ENCODE data around the gene PTPRK.

The PTPRK gene

DNA sequence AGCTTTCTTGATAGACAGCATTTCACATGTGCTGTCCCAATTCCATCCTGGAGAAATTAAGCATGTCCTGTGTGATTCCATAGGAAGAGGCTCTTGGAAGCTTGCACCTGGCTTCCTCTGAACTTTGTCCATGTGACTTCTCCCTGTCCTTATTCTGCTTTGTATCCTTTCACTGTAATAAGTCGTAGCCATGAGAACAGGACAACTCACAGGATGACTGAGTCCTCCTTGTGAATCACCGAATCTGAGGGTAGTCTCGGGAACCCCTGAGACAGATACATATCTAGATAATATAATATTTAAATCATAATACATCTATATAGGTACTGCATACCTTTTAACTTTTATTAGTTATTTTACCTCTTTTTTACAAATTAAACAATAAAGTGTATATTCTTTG lies 462.9 kb downstream of the PTPRK start:
- TF ChIP-seq EGR1 (IDR thresholded peaks at IDR 0.05) (no peak), TCF12 (IDR thresholded peaks at IDR 0.05; ENCODE audit: low read depth) (no peak), CREB1 (IDR thresholded peaks at IDR 0.05; ENCODE audit: low read depth) (no peak), EP300 (IDR thresholded peaks at IDR 0.05; ENCODE audit: borderline replicate concordance) (no peak), ZBTB7A (IDR thresholded peaks at IDR 0.05; ENCODE audit: low read depth) (no peak), YY1 (IDR thresholded peaks at IDR 0.05; ENCODE audit: low read depth) (no peak), FOXM1 (IDR thresholded peaks at IDR 0.05; ENCODE audit: borderline replicate concordance, low read depth) (no peak), CEBPB (IDR thresholded peaks at IDR 0.05) (no peak)

DNA sequence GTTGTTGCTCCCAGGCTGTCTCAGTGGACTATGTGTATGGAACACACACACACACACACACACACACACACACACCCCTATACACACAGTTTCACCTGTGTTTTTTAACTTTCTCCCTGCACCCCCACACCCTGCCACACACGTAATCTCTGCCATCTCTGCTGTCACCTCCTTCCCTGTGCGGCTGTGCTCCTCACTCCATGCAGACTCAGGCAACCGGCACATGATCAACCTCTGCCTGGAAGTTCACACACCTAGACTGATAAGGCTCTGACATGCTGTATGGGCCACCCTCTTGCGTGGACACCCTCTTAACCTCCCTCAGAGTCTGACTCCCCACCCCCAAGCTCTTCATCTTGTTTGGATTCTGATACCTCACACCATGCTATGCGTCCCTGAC lies 467.3 kb downstream of the PTPRK start:
- no peak for TF ChIP-seq FOXM1 (IDR thresholded peaks at IDR 0.05; ENCODE audit: borderline replicate concordance, low read depth)
- TF ChIP-seq, protein P1, sequence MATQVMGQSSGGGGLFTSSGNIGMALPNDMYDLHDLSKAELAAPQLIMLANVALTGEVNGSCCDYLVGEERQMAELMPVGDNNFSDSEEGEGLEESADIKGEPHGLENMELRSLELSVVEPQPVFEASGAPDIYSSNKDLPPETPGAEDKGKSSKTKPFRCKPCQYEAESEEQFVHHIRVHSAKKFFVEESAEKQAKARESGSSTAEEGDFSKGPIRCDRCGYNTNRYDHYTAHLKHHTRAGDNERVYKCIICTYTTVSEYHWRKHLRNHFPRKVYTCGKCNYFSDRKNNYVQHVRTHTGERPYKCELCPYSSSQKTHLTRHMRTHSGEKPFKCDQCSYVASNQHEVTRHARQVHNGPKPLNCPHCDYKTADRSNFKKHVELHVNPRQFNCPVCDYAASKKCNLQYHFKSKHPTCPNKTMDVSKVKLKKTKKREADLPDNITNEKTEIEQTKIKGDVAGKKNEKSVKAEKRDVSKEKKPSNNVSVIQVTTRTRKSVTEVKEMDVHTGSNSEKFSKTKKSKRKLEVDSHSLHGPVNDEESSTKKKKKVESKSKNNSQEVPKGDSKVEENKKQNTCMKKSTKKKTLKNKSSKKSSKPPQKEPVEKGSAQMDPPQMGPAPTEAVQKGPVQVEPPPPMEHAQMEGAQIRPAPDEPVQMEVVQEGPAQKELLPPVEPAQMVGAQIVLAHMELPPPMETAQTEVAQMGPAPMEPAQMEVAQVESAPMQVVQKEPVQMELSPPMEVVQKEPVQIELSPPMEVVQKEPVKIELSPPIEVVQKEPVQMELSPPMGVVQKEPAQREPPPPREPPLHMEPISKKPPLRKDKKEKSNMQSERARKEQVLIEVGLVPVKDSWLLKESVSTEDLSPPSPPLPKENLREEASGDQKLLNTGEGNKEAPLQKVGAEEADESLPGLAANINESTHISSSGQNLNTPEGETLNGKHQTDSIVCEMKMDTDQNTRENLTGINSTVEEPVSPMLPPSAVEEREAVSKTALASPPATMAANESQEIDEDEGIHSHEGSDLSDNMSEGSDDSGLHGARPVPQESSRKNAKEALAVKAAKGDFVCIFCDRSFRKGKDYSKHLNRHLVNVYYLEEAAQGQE (IDR thresholded peaks at IDR 0.05; ENCODE audit: low read depth) = no peak
- no peak for TF ChIP-seq CREB1 (IDR thresholded peaks at IDR 0.05; ENCODE audit: low read depth)
- TF ChIP-seq, protein P2, sequence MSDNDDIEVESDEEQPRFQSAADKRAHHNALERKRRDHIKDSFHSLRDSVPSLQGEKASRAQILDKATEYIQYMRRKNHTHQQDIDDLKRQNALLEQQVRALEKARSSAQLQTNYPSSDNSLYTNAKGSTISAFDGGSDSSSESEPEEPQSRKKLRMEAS (IDR thresholded peaks at IDR 0.05) = no peak

DNA sequence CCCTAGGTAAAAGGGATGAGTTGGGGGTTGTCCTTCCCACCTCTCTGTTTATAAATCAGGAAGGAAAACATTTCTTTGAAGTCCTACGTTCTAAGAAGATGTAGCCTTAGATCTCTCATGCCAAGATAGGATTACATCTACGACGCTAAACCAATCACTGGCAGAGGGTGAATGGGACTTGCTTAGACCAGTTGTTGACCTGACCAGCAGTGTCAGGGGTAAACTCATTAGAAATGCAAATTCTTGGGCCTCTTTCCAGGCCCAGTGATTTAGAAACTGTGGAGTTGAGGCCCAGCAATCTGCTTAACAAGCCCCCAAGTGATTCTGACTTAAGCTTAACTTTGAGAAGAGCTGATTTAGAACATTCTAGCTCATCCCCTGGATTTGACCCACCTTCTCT lies 472.4 kb downstream of the PTPRK start:
- TF ChIP-seq, protein P3, sequence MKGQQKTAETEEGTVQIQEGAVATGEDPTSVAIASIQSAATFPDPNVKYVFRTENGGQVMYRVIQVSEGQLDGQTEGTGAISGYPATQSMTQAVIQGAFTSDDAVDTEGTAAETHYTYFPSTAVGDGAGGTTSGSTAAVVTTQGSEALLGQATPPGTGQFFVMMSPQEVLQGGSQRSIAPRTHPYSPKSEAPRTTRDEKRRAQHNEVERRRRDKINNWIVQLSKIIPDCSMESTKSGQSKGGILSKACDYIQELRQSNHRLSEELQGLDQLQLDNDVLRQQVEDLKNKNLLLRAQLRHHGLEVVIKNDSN (IDR thresholded peaks at IDR 0.05) = no peak
- TF ChIP-seq CREB1 (IDR thresholded peaks at IDR 0.05; ENCODE audit: low read depth) (no peak), ZBTB7A (IDR thresholded peaks at IDR 0.05; ENCODE audit: low read depth) (no peak), FOXM1 (IDR thresholded peaks at IDR 0.05; ENCODE audit: borderline replicate concordance, low read depth) (no peak), EP300 (IDR thresholded peaks at IDR 0.05; ENCODE audit: borderline replicate concordance) (no peak), CEBPB (IDR thresholded peaks at IDR 0.05) (no peak), TEAD4 (IDR thresholded peaks at IDR 0.05) (no peak), RAD21 (IDR thresholded peaks at IDR 0.05; ENCODE audit: low read depth) (no peak), NFIC (IDR thresholded peaks at IDR 0.05) (no peak), TCF12 (IDR thresholded peaks at IDR 0.05; ENCODE audit: low read depth) (no peak)
- TF ChIP-seq, protein P2 (IDR thresholded peaks at IDR 0.05) = no peak
- TF ChIP-seq, protein P1 (IDR thresholded peaks at IDR 0.05; ENCODE audit: low read depth) = no peak

DNA sequence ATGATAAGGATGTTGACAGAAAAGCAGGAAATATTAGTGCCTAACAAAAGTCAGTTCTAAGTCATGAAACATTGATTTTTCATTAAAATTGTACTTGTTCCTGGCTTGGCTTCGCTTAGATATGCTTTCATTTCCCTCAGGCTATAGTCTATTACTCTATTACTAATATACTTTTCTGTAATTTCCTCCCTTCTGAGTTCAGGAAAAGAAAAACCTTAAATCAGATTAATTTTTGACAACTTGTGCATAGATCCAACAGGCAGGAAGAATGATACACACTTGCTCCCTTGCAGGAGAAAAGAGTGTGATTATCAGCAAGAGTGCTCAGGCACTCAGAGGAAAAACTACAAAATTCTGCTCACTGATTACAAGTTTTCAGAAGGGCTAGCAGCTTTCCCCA lies 474.4 kb downstream of the PTPRK start:
- no peak for TF ChIP-seq FOXM1 (IDR thresholded peaks at IDR 0.05; ENCODE audit: borderline replicate concordance, low read depth)
- no peak for TF ChIP-seq NFIC (IDR thresholded peaks at IDR 0.05)
- TF ChIP-seq, protein P2 (IDR thresholded peaks at IDR 0.05) = no peak
- no peak for TF ChIP-seq TCF12 (IDR thresholded peaks at IDR 0.05; ENCODE audit: low read depth)
- no peak for TF ChIP-seq TAF1 (IDR thresholded peaks at IDR 0.05; ENCODE audit: low read depth)
- TF ChIP-seq, protein P3 (IDR thresholded peaks at IDR 0.05) = no peak
- no peak for TF ChIP-seq YY1 (IDR thresholded peaks at IDR 0.05; ENCODE audit: low read depth)

DNA sequence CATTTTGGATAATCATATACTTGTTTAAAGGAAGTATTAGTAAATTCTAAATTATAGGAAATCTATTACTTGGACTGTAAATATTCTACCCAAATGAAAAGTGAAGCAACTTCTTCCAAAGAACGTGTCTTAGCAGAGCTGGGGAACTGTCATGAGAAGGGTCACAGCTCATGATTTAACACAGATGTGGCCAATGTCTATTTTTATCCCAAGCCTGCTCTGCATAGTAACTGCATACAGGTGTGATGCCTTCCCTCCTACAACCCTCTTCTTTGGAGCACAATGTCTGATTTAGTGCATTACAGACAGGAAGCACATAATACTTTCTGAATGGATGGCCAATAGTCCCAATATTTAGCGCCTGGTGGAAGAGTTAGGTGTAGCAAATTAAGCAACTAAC lies 480.9 kb downstream of the PTPRK start:
- TF ChIP-seq YY1 (IDR thresholded peaks at IDR 0.05; ENCODE audit: low read depth) = no peak
- TF ChIP-seq FOXM1 (IDR thresholded peaks at IDR 0.05; ENCODE audit: borderline replicate concordance, low read depth) = no peak
- TF ChIP-seq TCF12 (IDR thresholded peaks at IDR 0.05; ENCODE audit: low read depth) = no peak
- TF ChIP-seq EP300 (IDR thresholded peaks at IDR 0.05; ENCODE audit: borderline replicate concordance) = no peak
- TF ChIP-seq, protein P3 (IDR thresholded peaks at IDR 0.05) = no peak
- TF ChIP-seq EGR1 (IDR thresholded peaks at IDR 0.05) = no peak
- TF ChIP-seq, protein P1 (IDR thresholded peaks at IDR 0.05; ENCODE audit: low read depth) = no peak
- no peak for TF ChIP-seq RAD21 (IDR thresholded peaks at IDR 0.05; ENCODE audit: low read depth)
- TF ChIP-seq TEAD4 (IDR thresholded peaks at IDR 0.05) = no peak
- TF ChIP-seq CEBPB (IDR thresholded peaks at IDR 0.05) = no peak
- no peak for TF ChIP-seq TAF1 (IDR thresholded peaks at IDR 0.05; ENCODE audit: low read depth)
- no peak for TF ChIP-seq CREB1 (IDR thresholded peaks at IDR 0.05; ENCODE audit: low read depth)
- TF ChIP-seq, protein P2 (IDR thresholded peaks at IDR 0.05) = no peak
- TF ChIP-seq ZBTB7A (IDR thresholded peaks at IDR 0.05; ENCODE audit: low read depth) = no peak
- TF ChIP-seq NFIC (IDR thresholded peaks at IDR 0.05) = no peak

All from Ishikawa (cell line).